ENCODE data around the gene APMAP. TPM values are rescaled to one million over a fixed set of nuclear protein-coding genes. Genes with fewer than 3 reads are reported as not detected.
"Not testable (repeated sequence)": the region's sequence is repeated elsewhere in the genome, so short reads cannot be mapped to it uniquely, and the experiment has no call there.

The APMAP gene
- total RNA-seq, 1 donor from 2014 or later = 26.8 TPM

DNA sequence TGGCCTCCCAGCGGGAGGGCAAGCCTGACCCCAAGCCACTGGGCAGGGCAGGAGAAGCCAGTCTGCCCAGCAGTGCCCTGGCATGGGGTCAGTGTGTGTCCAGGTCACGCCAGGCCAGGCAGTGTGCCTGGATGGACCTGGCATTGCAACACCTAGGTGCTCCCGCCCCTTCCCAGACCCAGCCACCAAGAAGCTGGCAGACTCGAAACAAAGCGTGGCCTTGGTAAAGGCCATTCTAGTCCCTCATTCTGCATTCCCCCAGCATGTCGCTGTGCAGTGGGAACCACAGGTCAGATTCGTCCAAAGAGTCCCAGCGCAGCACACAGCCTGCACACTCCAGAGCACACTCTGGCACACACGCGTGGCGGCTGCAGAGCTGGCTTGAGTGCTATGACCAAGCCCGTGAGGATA, 19.3 kb upstream of the APMAP start:
- intact Hi-C loops (cut with DNase I) = no loop called here
- DNase-seq (ENCODE audit: missing footprints) (no peak), ATAC-seq (no peak)

DNA sequence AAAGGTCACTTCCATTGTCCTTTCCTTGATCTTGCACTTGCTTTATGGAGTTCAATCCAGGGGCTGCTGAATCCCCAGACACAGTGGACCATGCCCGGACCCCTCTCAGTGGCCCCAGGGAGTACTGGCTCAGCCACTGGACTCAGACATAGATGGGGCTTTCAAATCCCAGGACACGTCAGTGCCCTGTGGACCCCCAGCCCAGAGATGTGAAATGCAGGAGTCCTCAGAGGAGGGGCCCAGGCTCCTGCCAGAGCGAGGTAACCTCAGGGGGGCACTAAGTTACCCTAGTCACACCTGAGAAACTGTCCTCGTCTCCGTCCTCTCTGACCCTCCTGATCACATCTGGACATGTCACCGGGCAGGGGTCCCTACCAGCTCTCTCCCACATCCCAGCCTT, 18.7 kb upstream of the APMAP start:
- DNase-seq (ENCODE audit: missing footprints) = no peak
- ATAC-seq = no peak
- intact Hi-C loops (cut with DNase I) = no loop called here

DNA sequence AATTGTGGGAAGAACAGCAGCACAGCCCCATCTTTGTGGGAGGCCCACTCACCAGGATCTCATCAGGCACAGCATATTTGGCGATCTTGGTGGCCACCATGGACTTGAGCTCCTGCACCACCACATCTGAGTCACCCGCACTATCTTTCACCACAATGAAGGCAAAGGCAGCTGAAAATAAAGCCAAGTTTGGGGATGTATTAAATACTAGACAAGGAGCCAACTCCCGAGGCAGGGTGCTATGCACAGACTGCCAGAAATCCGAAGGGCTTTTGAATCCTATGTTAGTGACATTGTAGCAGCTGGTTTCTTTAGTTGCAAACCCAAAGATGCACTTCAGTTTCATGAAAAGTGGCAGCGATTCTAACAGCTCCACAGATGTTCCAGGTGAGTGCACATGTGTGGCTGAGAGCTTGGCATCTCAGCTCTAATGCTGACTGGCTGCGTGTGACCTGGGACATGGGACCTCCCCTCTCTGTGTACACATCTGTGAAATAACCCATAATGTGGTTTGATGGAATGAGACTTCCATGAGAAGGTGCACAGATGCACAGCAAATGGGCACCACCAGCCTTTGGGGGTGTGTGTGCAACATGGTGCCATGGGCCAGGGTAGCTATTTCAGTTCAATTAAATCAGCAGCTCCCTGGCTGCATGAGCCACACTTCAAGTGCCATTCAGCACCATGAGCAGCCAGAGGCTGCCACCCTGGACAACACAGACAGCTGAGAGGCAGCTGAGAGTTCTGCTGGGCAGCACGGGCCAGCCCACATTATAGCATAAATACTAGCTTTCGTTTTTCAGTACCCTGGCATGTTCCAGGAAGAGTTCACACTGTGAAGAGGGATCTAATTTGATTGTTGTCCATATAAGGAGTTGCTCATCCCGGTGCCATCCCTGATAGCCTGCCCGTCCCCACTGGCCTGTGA, 16.9 kb upstream of the APMAP start:
- ATAC-seq = peak; percentile 61
- no peak for DNase-seq (ENCODE audit: missing footprints)
- intact Hi-C loops (cut with DNase I) = no loop called here

GRCh38 chr20:25008388-25009217, 16.1 kb upstream of the APMAP start:
- ATAC-seq (no peak), DNase-seq (ENCODE audit: missing footprints) (no peak)
- intact Hi-C loops (cut with DNase I) = no loop called here

- ATAC-seq (no peak), DNase-seq (ENCODE audit: missing footprints) (no peak)
- intact Hi-C loops (cut with DNase I) = no loop called here
Measured at GRCh38 chr20:25007491-25008305, 15.1 kb upstream of the APMAP start.

GRCh38 chr20:25006431-25007167, 14.0 kb upstream of the APMAP start:
- no peak for ATAC-seq
- DNase-seq (ENCODE audit: missing footprints) = no peak
- intact Hi-C loops (cut with DNase I) = no loop called here

DNA sequence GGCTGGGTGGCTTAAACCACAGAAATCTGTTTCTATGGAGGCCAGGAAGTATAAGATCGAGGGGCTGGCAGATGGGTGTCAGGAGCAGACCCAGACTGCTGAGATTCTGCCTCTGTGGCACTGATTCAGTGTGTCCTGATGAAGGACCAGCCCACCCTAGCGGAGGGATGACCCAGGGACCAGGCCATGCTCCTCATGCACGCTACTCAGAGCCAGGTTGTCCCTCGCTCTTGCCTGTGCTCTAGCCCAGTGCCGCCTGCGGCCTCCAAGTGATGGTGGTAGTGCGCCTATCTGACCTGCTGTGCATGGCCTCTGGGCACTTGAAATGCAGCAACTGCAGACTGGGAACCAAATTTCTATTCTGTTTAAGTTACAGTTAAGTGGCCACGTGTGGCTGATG, 13.1 kb upstream of the APMAP start:
- DNase-seq (ENCODE audit: missing footprints) (no peak), ATAC-seq (no peak)
- intact Hi-C loops (cut with DNase I) = no loop called here

DNA sequence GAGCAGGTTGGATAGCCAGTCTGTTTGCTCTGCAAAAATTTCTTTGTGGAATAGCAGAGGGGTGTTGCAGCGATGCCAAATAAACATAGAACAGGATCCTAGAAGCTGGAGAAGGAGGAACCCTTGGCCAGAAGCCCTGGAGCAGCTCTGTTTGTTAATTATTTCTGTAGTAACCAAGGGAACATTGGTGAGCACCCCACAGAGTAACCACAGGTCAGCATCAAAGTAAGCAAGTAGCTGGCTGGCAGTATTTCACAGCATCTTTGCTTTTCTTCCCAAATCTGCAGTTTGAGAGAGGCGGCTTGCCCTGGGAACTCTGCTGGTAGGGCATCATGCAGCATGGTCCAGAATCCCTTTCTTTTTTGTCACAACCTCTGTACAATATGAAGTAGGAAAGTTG, 12.7 kb upstream of the APMAP start:
- no peak for DNase-seq (ENCODE audit: missing footprints)
- peak; percentile 54 for ATAC-seq
- intact Hi-C loops (cut with DNase I) = no loop called here

- no peak for ATAC-seq
- DNase-seq (ENCODE audit: missing footprints) = no peak
- intact Hi-C loops (cut with DNase I) = no loop called here
Measured at GRCh38 chr20:25003002-25003401, 10.5 kb upstream of the APMAP start.

- intact Hi-C loops (cut with DNase I); DNase-seq (ENCODE audit: missing footprints); ATAC-seq: not testable (repeated sequence)
Measured at GRCh38 chr20:25001323-25001722, 8.8 kb upstream of the APMAP start.

DNA sequence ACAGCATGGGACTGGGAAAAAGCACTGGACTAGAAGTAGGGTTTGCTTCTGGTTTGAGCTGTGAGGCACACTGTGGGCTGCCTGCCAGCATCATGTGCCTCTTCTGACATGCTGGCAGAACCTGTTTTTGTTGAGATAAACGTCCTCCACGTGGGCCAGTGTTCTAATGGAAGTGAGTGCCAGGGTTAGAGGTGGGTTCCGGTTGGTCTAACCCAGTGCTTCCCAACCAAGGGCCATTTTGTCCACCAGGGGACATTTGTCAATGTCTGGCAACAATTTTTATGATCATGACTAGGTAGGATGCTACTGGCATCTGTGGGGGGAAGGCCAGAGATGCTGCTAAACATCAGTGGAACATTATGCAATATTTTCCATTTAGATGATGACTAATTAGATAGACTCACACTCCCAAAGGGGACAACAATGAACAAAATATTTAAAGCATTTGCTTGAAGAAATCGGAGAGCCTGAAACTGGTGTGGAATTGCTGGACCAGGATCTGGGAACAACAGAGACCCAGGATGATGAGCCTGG, 7.8 kb upstream of the APMAP start:
- intact Hi-C loops (cut with DNase I) = no loop called here
- DNase-seq (ENCODE audit: missing footprints) (peak; percentile 83), ATAC-seq (peak; percentile 45)

DNA sequence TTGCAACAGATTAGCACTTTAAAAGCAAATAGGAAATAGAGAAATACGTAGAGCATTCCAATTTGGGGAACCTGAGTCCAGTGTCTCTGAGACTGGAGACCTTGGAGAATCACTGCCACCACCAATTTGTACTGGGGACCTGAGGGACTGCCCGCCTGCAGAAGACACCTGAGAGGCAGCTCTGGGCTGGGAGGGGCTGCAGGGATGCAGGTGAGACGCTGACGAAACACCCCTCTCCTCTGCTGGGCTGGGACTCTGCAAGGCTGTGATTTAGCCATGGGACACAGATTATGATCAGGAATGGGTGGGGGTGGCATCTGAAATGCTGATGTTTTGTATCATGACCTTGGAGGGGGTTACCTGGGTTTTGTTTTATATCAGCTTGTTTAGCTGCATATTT, 7.0 kb upstream of the APMAP start:
- intact Hi-C loops (cut with DNase I) = loop anchor here (5.0 kb wide), 1 partner anchor 248 kb away; the partner anchor contains the start of gene PYGB
- DNase-seq (ENCODE audit: missing footprints) (no peak), ATAC-seq (no peak)

GRCh38 chr20:24998631-24999445, 6.3 kb upstream of the APMAP start:
- intact Hi-C loops (cut with DNase I) = loop anchor here (5.0 kb wide), 1 partner anchor 248 kb away; the partner anchor contains the start of gene PYGB
- DNase-seq (ENCODE audit: missing footprints) (no peak), ATAC-seq (peak; percentile 74)

DNA sequence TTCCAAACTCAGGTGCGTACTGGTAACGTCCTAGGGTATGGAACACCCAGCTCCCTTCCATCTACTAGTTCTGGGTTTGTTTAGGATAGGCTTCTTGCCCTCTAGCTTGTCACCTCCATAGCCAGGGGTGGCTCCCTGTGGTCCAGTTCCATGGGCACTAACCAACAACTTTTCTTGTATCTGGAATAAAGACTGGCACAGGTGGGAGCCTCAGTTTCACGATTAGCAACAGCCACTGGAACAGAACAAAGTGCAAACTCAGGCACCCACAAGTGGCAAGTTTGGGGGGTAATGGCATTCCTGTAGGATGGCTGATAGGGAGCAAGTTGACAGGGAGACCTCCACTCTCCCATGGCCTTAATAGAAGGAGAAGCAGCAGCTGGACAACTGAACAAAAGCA, 5.6 kb upstream of the APMAP start:
- no peak for DNase-seq (ENCODE audit: missing footprints)
- ATAC-seq = no peak
- intact Hi-C loops (cut with DNase I) = loop anchor here (5.0 kb wide), 1 partner anchor 249 kb away; the partner anchor contains the start of gene PYGB

- no peak for ATAC-seq
- DNase-seq (ENCODE audit: missing footprints) = no peak
- intact Hi-C loops (cut with DNase I) = loop anchor here (5.0 kb wide), 1 partner anchor 251 kb away; the partner anchor contains the start of gene PYGB
Measured at GRCh38 chr20:24996449-24997377, 4.2 kb upstream of the APMAP start.
